Islet precursor cell (in vitro differentiated cells): Measurements from ENCODE around the gene CACNG4.

Experiments
- DNase-seq: peaks from one replicate; pipeline ENCODE4 v3.0.0-alpha.2; 2018

CACNG4 gene

DNA sequence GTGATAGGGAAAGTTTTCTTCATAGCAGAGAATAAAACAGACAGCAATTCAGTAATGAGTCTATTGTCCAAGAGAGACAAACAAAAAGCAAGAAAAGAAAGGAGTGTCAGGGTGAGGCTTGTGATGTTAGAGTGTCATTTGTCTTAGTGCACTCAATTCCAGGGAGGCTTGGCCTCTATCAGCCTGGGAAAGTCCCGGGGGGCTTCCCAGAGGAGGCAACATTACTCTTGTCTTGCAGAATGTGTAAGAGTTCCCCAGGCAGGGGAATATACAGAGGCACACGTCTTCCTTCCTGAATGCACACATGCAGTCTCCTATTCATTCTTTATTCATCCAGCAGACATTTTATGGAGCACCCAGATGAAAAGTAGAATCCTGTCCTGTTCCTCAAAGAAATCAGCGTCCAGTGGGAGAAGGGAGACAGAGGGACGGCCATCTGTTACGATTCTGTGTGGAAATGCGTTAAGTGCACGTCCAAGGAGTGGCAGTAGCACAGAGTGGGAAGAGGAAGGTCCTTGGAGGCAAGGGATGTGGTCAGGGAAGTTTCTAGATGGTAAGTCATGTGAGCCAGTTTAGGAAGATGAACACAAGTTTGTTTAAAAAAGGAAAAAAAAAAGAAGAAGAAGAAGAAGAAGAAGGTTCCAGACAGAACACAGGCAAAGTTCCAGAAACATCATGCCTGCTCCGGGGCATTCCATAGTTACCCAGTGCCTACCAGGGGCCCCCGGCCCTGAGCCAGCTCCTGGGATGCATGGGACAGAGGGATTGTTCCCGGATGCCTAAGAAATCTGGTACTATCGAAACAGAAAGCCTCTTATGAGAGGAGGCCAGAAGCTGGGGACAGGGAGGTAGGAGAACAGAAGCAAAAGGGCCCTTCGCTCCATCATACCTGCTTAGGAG is 21.1 kb downstream of the CACNG4 start:
- DNase-seq, result no peak

DNA sequence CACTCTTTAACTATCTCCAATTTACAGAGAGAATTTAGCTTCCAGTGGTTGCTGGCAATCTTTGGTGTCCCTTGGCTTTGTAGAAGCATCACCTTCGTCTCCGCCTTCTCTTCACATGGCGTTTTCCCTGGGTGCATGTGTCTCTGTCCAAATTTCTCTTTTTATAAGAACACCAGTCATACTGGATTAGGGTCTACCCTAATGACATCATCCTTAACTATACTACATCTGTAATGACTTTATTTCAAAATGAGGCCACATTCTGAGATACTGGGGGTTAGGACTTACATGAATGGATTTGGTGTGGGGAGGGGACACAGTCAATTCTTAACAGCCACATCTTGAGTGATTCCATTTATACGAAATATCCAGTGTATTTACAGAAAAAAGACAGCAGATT is 22.2 kb downstream of the CACNG4 start:
- DNase-seq, result no peak

DNA sequence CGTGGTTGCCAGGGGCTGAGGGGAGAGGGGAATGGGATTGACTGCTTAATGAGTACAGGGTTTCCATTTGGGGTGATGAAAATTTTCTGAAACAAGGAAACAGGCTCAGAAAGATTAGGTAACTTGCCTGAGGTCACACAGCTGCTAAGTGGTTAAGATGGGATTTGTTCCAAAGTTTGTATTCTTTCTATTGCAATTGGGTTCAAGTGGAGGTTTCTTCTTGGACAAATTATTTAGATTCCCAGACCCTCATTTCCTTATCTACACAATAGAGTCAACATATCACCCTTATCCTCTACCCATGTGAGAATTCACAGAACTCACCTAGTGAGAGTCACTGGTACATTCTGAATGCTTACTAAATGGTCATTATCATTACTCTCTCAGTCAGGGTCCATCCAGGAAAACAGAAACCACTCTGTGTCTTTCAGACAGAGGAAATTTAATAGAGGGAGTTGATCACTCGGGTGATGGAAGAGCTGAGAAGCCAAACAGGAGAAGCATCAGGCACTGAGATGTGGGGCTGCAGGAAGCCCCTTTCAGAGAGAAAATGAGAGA is 22.6 kb downstream of the CACNG4 start:
- DNase-seq, result no peak

DNA sequence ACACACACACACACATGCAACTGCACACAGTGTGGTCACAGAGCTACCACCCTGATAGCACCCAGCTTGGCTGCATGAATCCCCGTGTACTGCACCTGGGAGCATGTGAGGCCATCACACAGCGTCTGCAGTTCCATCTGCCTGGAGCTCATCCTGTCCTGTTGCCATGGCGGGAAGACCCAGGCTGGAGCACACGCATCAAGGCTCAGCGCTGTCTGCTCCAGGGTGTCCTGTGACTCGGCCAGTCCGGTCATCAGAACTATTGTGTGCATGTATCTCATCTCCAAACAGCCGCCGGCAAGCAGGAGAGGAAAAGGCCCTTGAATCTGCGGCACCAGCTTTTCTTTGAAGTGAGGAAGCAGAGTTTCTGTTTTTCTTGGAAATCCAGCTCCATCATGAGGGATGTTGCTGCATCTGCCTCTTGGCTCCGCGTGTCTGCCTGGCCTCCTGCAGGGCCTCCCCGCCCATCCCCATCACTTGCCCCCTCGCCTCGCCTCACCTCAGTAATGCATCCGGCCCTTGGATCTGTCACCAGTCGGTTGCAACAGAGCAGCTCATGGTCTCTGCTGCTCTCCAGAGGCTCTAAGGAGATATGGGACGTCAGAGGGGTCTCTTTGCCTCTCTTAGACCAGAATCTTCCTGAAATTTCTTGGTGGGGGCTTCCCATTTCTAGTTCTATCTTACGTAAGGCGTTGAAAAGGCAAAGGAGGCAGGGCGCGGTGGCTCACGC is 23.7 kb downstream of the CACNG4 start:
- no peak for DNase-seq

DNA sequence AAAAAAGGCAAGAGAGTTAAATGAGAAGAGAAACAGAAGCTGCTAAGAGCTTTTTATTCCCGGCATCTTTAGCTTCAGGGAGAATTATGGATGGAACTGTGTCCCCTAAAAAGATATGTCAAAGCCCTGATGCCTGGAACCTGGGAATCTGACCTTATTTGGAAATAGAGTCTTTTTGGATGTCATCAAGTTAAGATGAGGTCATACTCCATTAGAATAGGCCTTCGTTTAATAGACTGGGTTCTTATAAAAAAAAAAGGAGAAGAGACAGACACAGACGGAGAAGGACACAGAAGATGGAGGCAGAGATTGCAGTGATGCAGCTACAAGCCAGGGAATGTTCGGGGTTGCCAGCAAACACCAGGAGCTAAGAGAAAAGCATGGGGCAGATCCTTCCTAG is 24.6 kb downstream of the CACNG4 start:
- DNase-seq, result no peak

DNA sequence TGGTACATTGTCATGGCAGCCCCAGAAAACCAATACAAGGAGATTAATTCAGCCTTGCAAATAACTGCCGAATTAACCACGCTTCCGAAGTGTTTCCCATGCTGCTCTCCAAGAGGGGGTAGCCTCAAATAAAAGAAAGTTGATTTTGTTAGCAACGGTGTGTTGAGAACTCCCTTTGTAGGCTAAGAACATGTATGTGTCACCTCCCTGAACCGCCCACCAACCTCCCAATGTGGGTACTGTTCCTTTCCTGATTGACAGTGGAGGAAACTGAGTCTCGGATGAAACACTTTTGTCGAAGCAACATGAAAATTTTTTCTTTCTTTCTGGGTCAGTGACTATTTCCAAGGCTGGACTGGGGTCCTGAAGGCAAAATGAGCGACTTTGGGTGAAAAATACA is 25.1 kb downstream of the CACNG4 start:
- DNase-seq, result no peak

DNA sequence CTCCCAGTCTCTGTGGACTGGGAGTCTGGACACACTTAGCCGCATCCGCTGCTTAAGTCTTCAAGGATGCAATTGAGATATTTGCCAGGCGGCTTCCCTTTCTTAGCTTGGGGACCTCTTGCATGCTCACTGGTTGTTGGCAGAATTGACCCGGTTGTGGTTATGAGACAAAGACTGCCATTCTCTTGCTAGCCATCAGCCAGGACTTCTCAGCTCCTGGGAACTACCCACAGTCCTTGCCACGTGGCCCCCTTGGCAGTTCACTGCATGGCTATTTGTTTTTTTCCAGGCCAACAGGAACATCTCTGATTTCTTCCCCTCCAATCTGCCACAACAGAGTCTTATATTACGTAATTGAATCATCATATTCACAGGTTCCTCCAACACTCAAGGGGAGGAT is 25.5 kb downstream of the CACNG4 start:
- no peak for DNase-seq

DNA sequence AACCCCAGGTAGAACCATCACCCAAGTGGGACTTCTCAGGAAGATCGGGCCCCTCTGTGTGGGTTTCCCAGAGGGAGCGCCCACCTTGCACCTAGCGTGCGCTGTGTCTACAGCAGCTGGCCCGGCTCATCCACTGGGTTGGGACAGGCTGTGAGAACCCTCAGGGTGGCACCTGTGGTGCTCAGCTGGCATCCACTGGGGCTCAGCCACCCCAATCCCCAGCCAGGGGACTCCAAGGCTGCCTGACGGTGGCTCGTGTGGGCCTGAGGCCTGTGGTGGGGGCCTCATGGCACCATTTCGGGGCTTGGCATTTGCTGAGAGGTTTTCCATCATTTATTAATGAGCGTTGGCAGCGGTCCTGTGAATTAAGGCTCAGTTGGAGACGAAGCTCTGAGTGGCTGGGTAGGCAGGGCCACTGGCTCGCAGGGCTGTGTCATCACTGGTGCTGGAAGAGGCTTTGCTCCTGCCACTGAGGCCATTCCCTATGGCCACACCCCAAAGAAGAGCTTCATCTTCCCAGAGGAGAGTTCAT is 28.5 kb downstream of the CACNG4 start:
- DNase-seq, result no peak

DNA sequence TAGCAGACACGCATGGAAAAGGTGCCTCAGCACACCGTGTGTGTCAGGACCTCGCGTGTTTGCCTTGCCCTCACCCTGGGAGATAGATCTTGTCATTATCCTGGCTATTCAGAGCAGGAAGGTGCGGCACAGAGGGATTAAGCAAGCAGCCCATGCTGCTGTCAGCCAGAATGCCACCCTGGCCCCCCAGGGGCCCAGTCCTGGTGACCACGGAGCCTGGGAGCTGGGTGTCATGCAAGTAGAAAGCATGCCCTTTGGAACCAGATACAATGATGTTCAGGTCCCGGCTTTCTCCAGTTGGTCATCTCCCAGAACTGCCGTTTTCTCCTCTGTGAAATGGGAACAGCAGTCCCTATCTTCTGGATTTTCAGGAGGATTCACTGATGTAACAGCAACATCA is 29.9 kb downstream of the CACNG4 start:
- no peak for DNase-seq

DNA sequence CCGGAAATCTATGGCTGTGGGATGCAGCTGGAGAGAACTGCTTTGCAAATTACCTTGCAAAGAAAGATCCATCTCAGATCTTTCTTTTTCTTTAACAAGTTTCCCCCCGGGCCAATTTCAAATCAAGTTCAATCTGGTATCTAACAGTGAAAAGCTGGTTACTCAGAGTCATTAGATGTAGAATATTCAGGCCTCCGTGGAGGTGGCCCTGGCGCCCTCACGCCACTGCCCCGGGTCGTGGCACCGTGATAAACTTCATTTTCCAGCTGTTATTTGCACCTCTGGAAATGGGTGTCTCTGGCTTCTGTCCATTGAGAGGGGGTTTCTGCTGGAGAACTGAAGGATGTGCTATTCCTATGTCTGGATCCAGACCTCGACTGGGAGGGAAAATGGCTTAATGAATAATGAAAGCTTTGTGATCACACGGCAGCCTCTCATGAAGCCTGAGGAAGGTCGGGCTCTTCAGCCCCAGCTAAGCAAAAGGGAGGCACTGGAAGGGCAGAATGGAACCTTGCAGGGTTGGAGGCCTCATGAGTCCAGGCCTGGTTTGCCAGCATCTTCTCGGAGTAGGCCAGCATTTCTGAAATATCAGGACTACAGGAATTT is 30.5 kb downstream of the CACNG4 start:
- DNase-seq, result no peak

DNA sequence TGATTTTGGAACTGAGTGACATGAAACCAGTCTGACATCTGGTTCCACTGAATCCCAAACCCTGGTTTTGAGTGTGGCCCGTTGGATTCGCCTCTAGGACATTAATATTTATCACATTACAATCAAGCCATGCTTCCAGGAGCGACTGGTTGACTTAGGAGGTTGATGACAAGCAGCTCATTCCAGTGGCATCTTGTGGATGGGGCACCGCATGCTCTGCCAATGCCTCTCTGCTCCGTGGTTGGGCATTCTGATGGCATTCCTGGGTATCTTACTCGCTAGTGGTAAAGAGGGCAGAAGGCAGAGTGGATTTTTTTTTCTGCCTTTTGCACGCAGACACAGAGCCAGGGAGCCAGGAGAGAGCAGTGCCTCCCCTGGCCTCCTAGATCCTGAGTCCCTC is 31.4 kb downstream of the CACNG4 start:
- no peak for DNase-seq

DNA sequence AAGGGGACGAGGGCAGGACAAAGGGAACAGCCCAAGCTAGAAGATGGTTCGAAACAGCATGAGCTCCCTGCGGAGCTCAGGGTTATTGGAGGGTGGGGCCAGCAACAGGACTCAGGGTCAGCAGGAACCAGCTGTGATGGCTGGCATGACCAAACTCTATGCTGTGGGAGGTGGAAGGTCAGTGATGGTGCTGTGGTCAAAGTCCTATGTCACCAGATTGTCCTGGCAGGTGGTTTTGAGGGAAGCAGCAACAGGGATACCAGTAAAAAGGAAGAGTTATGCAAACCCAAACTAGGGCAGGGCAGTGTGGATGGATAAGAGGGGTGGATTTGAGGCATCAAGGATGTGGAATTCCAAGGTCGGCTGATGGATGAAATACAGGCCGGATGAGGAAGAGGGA is 32.4 kb downstream of the CACNG4 start:
- no peak for DNase-seq

DNA sequence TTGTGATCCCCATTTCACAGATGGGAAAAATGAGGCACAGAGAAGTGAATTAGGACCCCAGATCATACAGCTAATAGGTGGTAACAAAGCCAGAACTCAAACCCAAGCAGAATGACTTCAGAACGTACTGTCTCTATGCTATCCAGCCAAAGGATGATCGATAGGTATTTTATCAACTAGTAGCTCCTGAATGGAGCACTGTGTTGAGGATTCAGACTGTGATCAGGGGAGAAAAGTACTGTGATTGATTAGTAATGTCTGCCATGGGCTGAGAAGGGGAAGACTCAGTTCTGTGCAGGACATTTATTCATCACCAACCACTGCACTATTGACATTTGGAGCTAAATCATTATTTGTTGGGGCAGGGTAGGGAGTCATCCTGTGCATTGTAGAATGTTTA is 38.7 kb downstream of the CACNG4 start:
- DNase-seq, result no peak

DNA sequence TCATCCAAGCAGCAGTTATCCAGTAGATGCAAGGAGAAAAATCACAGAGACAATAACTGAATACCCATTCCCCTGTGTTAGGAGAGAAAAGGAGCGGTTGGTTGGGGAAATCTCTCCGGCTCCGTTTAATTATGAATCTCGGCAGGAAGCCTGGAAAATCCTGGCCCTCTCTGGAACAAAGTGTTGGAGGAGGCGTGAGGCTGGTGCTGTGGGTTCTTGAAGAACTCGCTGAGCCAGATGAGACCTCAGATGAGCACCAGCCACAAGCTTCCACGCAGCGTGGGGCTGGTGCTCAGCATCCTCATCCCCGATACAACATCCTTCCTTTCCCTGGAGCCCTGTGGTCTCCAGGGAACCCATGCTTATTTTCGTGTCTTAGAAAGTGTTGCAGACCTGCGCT is 39.7 kb downstream of the CACNG4 start:
- no peak for DNase-seq

DNA sequence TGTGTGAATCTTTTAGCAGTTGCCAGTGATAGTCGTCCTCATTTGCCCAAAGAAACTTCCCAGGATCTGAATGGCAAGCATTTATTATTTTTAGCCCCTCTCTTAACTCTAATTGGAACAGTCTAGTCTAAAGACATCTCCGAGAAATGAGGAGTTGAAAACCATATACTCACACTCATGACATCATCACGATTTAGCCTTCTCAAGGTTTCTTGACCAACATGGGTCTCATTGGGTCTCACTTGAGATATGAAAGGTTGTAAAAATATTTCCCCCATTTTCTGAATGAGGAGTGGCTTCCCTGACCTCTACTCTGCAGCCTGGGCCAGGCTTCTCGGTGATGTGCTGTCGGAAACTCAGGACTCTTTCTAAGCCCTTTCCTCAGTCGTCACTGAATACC is 42.8 kb downstream of the CACNG4 start:
- no peak for DNase-seq

DNA sequence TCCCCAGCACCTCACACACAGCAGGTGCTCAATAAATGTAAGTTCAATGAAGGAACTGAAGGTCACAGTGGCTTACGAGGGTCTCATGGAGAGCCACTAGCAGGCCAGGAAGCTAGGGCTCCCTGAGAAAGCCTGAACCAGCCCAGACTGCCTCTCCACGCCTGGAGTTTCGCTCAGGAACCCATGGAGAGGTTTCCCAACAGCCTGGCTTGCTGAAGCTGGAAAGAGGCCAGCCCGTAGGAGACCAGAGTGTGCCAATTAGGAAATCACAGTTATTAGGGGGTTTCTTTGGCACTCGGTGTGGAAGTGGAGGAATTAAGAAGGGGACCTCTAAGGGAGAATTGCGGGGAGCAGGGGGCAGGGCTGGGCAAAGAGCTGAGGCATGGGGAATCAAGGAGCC is 43.6 kb downstream of the CACNG4 start:
- DNase-seq, result no peak

DNA sequence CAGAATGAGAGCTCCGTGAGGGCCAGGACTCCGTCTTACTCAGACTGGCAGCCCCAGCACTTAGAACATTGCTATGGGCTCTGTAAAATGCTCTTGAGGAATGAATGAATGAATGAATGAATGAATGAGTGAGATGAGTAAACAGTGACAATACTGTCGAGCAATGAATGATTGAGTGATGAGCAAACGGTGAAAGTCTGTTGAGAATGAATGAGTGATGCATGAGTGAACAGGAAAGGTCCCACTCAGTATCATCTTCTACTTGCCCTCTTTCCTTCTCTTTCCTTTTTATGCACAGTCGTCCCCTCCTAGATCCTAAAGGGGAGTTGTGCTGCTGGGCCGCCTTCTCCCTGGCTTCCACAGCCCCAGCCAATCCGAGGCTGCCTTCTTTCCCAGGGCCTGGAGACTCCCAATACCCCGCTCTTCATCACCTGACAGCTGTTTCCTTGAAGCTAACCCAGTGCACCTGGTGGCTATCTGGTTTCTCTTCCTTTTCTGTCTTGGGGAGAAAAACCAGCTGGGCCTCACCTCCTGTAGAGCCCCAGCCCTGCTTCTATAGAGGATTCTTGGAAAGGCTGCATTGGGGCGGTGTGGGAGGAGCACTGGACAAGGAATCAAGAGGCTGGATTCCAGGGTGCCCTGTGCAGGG is 47.1 kb downstream of the CACNG4 start:
- DNase-seq, result no peak

DNA sequence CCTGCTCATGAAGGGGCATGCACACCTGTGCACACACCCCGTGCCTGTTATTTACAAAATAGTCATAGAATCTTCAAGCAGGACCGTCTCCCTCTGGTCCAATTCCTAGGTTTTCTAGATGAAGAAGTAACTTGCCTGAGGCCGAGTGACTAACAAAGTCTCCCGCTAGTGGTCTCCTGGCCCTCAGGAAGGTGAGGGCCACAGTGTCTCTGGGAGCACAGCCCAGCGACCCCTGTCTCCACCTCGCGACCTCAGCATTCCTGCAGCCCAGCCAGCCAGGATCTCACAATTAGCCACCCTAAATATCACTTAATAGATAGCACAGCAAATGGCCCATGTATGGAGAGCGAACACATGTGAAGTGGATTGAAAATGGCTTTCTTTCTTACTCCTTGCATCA is 49.4 kb downstream of the CACNG4 start:
- DNase-seq, result peak; percentile 84

DNA sequence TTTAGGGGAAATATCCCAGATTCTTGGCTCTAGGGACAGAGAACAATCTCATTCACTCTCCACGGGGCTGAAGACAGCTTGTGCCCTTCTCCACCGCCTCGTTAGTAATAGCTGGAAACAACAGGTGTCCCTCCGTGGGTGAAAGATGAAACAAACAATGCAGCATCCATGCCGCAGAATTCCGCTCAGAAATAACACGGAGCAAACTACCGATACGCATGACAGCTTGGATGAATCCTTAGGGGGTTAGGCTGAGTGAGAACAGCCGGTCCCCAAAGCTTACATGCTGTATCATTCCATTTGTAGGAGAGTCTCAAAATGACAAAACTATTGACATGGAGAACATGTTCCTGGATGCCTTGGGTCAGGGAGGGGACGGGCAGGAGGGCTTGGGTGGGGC is 50.5 kb downstream of the CACNG4 start:
- DNase-seq, result no peak

DNA sequence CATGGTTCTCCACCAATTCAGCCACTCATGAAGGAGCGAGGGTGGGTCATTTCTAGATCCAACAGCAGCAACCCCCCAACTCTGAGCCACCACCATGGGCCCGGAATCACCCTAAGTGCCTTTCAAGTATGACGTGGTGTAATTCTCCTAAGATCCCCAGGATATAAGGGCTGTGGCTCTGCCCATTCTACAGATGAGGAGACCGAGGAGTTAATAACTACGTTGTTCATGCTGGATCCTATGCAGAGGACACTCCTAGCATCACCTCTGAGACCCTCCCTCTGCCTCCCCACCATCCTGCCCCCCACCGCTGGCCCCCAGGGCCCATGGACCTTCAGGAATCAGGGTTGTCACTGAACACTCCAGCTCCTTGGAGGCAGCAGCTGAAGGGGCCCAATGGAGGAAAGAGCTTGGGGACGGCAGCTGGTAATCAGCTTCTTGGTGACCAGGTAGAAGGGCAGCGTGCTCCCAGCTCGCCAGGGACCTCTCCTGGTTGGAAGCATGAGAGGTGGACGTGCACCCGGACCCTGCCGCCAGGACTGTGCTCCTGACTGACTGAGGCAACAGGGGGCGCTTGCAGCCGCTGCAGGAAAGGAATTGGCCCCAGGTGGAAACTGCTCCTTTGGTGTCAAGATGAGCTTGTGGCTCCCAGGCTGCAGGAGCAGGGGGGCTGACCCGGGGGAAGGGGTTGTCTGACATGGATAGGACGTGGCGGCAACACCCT is 51.7 kb downstream of the CACNG4 start:
- peak; percentile 65 for DNase-seq

DNA sequence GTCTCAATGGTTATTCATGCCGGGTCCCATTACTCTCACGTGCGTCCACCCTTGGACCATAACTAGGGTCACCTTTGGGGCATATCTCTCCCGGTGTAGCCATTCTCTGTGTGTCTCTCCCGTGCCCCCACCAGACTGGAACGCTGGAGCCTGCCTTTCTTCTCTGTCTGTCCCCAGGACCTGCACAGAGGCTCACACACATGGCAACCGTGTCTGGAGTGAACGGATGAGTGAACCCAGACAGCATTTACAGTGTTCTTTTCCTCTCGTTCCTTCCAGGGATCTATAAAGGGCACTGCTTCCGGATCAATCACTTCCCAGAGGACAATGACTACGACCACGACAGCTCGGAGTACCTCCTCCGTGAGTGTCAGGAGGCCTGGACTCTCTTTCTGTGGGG is 53.4 kb downstream of the CACNG4 start:
- DNase-seq, result no peak
